Right lung (tissue), 5 donors: ENCODE measurements around the gene ERMP1. TPM values are rescaled to one million over a fixed set of nuclear protein-coding genes. Genes with fewer than 3 reads are reported as not detected.
"Not testable (repeated sequence)": the region's sequence is repeated elsewhere in the genome, so short reads cannot be mapped to it uniquely, and the experiment has no call there.

Experiments used
- DNase-seq, 2 donors: peaks; one replicate each; pipeline ENCODE4 v3.0.0-alpha.2; 2013
- polyA plus RNA-seq, 5 donors: library from polyadenylated mRNA; unstranded; fragments of 120-200 nt; gene quantifications; one replicate each; pipeline versions ENCODE4 v1.2.1 to v1.2.3, GENCODE V29; 2013; ENCODE audit warnings: inconsistent platforms in 1 of 5, low replicate concordance in 1 of 5; ENCODE audit not compliant: insufficient read length in 5 of 5, insufficient read depth in 1 of 5

Gene ERMP1
- polyA plus RNA-seq, 5 donors, result 13.7 to 25.3 (median 24.1) TPM

DNA sequence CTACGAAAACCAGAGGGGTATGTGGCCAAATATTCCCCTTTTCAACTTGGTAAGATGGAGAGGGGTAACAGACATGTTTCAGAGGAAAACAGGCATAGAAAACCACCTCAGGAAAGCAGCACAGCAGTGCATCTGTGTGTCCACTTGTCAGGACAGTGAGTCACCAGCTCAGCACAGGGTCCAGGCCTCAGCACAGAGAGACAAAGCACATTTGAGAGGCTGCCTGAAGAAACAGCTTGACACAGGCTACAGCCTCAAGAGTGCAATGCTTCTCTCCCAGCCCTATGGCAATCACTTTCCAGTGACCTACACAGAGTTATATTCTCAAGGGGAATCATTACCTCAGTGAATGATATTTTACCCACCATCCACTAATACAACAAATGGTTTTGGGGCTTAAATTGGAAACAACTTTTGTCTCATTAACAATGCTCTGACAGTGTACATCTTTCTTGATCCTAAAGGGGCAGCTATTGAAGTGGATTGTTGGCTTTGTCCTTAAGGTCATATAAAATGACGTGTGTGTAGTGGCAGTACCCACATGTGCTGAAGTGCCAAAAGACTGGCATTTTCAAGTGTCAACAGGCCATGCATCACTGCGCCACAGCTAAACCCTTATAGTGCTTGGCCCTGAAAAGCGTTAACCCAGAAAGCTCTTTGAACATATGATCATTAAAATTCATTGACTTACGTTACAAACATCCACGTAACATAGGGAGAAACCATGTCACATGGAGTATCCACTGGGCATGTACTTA, 46.4 kb downstream of the ERMP1 start:
- no peak for DNase-seq

DNA sequence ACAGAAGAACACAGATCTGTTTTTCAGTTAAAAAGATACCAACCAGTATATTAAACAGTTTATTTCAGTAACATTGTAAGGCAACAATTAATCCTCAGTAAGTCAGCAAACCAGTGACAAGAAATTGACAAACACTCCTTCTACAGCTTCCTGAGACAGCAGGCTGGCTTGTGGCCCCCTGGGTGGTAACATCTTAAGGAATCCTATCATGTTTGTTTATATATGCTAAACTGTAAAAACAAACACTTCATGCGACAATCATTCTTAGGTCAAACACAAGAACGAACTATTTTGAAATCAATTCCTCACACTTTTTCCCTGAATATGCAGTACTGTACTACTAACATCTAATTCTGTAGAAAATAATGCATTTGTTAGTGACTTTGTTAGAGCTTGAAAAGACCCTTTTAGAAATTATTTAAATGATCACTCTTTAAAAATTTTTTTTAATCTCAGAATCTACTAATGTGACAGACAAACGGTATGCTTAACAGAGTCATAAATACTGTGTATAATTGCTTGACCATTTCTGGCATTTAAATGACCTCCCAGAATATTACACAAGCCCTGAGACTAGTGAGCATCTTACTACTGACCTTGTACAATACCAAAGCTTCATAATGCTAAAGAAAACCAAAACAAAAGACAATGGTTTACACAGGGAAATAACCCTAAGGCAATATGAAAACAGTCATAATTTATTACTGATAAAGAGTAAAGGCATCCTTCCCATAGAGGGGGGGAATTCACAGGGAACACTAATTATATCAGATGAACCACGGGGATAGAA, 48.2 kb downstream of the ERMP1 start:
- no peak for DNase-seq

DNA sequence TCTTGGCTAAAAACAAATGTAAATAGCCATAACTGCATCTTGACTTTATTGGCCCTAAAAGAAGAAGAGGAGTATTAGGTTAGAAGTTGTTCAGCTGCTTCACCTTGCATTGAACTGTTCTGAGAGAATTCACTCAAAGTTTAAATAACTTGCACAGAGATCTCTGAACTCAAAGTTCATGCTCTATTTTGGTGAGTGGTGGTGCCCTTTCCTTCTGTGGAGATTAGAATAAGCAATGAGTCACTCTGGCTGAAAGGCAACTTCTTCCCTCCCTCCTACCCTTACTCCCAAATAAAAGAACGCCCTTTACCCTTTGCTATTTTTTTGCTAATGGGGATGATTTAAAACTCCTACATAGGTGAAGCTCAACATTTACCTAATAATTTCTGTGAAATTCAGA, 48.9 kb downstream of the ERMP1 start:
- DNase-seq, result no peak

DNA sequence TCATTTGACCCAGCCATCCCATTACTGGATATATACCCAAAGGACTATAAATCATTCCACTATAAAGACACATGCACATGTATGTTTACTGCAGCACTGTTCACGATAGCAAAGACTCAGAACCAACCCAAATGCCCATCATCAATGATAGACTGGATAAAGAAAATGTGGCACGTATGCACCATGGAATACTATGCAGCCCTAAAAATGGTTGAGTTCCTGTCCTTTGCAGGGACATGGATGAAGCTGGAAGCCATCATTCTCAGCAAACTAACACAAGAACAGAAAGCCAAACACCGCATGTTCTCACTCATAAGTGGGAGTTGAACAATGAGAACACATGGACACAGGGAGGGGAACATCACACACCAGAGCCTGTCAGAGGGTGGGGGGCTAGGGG, 49.5 kb downstream of the ERMP1 start:
- not testable (repeated sequence) for DNase-seq

DNA sequence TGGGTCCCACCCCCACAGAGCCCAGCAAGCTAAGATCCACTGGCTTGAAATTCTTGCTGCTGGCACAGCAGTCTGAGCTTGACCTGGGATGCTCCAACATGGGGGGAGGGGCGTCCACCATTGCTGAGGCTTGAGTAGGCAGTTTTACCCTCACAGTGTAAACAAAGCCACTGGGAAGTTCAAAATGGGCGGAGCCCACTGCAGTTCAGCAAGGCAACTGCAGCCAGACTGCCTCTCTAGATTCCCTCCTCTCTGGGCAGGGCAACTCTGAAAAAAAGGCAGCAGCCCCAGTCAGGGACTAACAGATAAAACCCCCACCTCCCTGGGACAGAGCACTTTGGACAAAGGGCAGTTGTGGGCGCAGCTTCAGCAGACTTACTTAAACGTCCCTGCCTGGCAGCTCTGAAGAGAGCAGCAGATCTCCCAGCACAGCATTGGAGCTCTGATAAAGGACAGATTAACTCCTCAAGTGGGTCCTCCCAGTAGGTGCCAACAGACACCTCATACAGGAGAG, 53.2 kb downstream of the ERMP1 start:
- not testable (repeated sequence) for DNase-seq

DNA sequence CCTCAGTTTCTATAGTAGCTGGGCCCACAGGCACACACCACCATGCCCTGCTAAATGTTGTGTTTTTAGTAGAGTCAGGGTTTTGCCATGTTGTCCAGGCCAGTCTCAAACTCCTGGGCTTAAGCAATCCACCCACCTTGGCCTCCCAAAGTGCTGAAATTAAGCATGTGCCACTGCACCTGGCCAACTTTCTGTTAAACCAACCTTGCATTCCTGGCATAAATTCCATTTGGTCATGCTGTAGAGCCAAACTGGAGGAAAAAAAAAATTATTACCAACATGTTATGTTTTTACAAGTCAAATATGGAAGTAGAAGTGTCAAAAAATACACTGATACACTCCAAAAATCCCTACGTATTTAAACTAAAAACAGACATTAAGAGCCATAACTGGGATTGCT, 54.1 kb downstream of the ERMP1 start:
- no peak for DNase-seq

DNA sequence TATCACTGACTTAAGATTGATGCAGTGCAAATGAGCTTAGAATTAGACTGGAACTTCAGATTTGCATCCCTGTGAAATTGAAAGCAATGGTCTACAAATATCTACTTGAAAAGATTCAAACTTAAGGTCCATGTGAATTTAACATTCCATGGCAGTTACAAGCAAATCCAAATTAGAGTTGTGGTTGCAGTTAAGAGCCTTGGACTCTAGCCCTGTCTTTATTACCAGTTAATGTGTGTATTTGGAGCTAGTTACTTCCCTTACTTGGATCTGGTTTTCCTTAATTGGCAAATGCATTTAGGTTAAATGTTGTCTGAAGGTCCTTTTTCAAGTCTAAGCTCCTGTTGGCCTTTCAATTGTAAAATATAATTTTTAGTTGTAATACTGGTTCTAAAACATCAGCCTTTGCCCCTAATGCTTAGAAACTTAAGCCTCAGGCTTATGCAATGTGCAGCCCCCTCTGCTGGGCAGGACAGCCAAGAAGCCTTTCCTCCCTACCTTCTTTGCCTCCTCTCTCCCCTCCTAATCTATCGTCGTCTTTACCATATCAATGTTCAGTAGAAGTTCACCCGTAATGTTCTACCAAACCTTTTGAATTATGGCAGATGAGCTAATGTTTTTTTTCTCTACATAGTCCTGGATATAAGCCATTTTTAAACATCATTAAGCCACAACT, 59.5 kb downstream of the ERMP1 start:
- DNase-seq, result no peak

DNA sequence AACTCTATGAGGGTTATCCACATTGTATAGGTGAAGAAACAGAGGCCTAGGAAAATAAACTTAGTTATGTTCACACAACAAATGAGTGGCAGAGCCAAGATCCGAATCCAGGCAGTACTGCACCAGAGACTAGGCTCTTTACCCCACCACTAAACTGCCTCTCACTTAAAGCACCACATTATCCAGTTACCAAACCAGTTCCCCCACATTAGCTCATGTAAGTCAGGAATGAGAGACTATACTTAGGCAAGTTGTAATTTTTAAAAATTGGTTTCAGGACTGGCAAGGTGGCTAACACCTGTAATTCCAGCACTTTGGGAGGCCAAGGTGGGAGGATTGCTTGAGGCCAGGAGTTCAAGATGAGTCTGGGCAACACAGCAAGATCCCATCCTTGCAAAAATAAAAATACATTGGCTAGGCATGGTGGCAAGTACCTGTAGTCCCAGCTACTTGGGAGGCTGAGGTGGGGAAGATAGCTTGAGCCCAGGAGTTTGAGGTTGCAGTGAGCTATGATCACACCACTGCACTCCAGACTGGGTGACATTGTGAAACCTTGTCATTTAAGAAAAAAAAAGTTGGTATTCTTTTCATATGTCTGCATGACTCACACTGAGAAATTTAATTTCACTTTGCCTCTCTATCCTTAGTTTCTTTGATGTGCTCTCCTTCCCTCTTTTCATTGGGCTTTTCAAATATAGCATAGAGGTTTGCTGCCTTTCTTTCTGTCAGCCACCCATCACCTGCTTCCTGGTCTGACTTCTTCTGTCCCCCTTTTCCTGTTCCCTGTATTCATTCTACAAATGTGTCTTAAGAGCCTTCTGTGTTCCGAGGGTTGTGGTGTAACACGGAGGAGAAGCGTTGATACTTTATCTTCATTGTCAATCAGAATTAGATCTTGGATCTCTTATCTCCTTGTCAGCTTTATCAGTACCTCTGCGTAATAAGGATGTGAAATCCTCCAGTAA, 64.7 kb downstream of the ERMP1 start:
- DNase-seq, result no peak

DNA sequence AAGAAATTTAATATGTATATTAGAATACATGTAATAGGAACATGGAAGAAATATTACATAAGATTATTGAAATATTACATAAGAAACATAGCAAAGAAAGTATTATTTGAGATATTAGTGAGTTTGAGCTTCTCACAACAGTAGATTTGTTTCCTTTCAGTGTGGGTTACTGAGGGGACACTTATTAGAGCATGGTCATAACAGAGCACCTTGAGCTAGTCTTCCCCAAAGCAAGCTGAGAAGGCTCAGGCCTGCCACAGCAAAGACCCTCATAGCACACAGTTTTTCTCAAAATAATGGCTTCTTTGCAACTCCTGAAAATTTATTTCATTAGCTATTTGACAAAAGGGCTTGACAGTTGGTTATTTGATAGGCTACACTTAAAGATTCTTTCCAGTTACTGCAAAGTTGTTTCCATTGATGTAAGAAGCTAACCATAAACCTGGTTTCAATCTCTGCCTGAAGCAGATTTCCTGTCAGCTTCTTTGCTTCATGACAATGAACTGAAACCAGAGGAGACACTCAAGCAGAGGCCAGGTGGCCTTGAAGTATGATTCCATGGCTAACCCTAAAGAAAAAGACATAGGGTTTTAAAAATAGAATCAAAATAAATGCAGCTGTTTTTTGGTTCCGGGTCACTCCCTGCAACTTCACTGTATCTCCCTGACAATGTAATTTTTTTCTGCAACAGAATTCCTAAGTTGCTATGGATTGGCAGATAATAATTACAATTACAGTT, 68.6 kb downstream of the ERMP1 start:
- no peak for DNase-seq

DNA sequence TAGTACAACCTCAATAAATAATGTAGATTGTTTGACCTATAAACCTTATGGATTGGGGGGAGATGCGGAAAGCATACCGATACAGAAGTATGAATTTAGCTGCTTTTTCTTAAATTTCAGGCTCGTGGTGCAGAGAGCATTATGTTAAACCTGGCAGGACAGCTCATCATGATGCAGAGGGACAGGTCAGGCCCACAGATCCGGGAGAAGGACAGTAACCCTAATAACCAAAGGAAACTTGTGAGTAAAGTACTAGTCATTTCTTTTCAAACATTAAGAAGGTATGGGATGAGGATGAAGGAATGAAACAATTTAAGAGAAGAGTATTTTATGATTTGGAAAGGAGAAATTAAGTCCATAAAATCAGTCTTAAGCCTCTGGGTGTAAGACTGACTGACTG, 70.5 kb downstream of the ERMP1 start:
- no peak for DNase-seq

DNA sequence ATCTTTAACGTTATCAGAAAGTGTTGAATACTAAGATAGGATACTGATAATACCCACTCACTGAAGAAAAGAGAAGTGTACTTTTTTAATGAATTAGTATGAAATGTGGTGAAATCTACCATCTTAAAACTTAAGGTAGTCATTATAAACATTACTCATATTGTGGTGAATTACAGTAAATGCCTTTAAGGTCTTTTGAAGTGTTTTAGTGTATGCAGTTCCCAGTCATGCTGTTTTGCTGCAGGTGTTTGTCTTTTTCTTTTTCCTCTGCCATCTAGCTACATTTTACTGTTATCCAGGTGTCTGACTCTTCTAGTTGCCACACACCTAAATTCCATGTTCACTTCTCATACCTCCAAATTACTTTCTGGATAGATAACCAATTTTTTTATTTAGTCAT, 72.6 kb downstream of the ERMP1 start:
- DNase-seq, result no peak

DNA sequence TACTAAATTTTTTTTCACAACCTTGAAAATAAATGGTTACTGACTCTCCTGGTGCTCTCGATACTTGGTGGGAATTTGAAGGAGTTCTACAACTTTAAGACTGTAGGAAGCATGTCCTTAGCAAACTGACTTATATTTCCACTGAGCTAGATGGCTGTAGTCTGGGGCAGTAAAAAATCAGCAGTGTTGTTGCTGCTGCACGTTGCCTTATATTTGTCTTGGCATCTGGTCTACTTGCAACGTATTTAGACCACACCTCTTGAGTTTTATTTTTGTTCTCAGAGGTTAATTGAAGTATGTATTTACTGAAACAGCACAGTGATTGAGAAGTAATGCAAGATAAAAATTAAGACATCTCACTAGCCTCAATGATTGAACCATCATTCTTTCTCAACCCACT, 76.3 kb downstream of the ERMP1 start:
- no peak for DNase-seq

DNA sequence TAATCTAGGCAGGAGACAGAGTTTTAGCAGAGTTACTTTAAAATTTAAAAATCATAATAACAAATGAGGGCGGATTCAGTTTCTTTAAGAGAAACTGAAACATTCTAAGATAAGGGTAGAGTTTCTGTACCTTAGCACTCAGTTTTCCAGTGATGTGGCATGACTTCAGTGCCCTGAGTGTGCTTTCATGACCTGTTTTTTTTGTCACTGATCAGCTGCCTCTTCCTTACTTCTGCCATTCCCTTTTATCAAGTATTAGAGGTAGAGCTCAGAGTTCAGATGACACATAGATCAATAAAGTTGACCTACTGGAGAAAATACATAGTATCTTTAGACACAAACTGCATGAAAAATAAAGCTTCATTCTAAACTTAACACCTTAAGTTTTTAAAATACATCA, 82.3 kb downstream of the ERMP1 start:
- DNase-seq, result no peak

DNA sequence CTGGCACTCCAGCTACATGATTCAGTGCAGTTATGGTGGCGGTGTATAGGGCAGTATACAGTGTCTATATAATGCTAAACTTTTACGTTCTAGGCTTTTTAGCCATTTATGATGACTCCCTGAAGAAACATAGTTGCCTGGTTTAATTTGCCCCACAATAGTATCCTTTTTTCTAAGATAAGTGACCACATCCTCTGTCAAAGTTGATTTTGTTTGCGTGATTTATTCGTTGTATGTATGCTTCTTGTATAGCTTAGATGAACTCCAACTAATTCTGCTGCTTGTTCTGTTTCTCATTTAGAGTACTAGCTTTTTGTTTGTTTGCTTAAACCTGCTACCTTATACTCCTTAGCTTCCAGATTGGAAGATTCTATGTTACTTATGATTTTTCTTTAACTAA, 83.6 kb downstream of the ERMP1 start:
- no peak for DNase-seq

DNA sequence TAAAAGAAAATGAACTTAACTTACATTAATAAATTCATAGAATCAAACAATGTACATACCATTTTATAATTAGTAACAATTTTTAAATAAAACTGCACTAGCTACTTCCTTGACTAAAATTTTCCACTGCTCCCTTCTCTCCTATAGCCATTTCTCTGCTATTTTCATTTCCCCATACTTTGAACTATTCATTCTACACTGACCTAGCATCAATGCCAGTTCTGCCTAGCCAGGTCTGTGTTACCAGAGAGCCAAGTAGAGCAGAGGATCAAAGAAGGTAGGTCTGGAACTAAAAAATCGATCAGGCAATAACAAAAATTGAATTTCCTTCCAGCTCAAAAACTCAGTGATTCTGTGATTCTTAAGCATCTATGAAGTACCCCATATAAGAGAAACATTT, 84.5 kb downstream of the ERMP1 start:
- no peak for DNase-seq

DNA sequence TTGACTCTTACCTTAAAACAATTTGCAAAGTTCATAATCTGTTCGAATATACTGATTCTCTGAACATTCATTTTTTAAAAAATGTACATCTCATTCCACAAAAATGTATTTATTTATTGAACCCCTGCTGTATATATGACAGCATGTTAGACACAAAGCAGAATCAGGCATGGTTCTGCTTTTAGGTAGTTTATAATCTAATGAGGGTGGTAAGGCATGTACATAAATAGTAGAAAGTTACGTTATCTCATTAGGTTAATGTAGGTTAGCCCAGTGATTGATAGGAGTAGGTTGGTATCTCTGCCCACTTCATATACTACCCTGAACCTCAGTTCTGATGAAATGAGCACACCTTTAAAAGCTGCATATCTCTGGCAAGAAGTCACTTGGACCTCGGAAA, 89.8 kb downstream of the ERMP1 start:
- DNase-seq, result no peak

DNA sequence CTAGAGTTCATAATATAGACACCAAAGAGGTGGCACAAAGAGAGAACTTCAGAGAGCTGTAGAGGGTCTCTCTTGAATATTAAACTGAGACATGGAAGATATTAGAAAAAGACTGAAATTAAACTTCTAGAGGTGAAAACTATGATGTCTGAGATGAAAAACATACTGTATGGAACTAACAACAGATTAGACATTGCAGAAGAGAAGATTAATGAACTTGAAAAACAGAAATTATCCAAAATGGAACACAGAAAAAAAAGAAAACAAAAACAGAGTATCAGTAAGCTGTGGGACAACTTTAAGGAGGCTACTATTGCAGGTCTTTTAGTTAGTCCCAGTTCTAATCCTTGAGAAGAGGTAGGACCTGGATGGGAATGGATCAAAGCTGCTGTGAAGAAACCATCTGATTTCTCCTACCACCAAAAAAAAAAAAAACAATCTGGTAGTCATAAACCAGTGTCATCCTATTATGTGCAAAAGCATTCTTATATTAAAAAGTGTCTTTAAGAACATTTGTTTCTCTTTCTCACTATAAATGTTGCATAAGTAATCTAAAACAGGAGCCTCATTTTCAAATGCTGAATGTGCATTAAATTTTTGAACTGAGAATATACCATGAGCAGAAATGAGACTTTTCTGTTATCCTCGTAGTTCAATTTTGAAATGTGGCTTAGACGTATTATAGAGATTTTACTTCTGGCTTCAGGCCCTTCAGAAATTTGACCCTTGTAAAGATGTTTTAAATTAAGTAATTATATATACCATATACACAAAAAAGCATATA, 96.2 kb downstream of the ERMP1 start:
- no peak for DNase-seq

DNA sequence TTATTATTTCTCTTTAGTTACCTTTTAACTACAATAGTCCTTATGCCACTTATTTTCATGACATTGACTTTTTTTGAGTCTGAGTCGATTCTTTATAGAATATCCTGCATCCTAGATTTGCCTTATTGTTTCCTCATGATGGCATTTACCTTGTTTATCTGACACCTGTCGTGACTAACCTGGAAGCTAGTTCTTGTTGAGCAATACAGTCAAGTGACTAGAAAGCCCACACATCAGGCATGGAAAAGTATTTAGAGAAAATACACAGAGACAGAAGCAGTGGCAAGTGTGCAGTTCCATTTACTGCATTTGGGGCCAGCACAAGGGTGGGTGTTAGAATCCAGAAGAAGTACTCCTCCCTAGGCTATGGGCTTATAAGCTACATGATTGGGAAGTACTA, 97.8 kb downstream of the ERMP1 start:
- DNase-seq, result no peak
